Measurements from ENCODE around the gene NUP98.

Gene NUP98

GRCh38 chr11:3797329-3798090, at the start of gene NUP98:
NUP98 (minus strand) TSS chr11:3797554; CDS start chr11:3782117, 15,437 bp downstream.
- peak; percentile 97 to 100 (median 100) for DNase-seq

- DNase-seq, result no peak
These were observed 48.3 kb upstream of the NUP98 start for GRCh38 chr11:3845670-3846069.

- DNase-seq, result no peak
These were observed 47.9 kb upstream of the NUP98 start for GRCh38 chr11:3845246-3845645.

GRCh38 chr11:3843326-3843725, 46.0 kb upstream of the NUP98 start:
- DNase-seq, result no peak

GRCh38 chr11:3841426-3842350, 44.3 kb upstream of the NUP98 start:
- DNase-seq, result peak; percentile 88 to 97 (median 94)

- peak in 5 of 6 experiments; percentile 44 to 74 (median 62) for DNase-seq
These were observed 43.6 kb upstream of the NUP98 start, which contains the start of gene RHOG for GRCh38 chr11:3840870-3841425. RHOG (minus strand) TSS chr11:3840959; CDS start chr11:3828138, 12,821 bp downstream.

- peak; percentile 26 to 69 (median 54) for DNase-seq
These were observed 42.9 kb upstream of the NUP98 start for GRCh38 chr11:3840004-3840869.

GRCh38 chr11:3838504-3838903, 41.1 kb upstream of the NUP98 start:
- no peak for DNase-seq

- no peak for DNase-seq
These were observed 40.4 kb upstream of the NUP98 start for GRCh38 chr11:3837793-3838192.

GRCh38 chr11:3836903-3837302, 39.5 kb upstream of the NUP98 start:
- DNase-seq, result peak; percentile 26 to 56 (median 42)

- no peak for DNase-seq
These were observed 38.4 kb upstream of the NUP98 start for GRCh38 chr11:3835751-3836150.

GRCh38 chr11:3834664-3835461, 37.5 kb upstream of the NUP98 start:
- DNase-seq, result peak in 1 of 6 experiments; percentile 12

- no peak for DNase-seq
These were observed 37.0 kb upstream of the NUP98 start for GRCh38 chr11:3834349-3834663.

GRCh38 chr11:3833449-3833848, 36.1 kb upstream of the NUP98 start:
- DNase-seq, result no peak

- no peak for DNase-seq
These were observed 35.5 kb upstream of the NUP98 start for GRCh38 chr11:3832816-3833215.

GRCh38 chr11:3831378-3832239, 34.3 kb upstream of the NUP98 start:
- peak in 1 of 6 experiments; percentile 11 for DNase-seq

- no peak for DNase-seq
These were observed 33.4 kb upstream of the NUP98 start for GRCh38 chr11:3830730-3831129.

- no peak for DNase-seq
These were observed 32.7 kb upstream of the NUP98 start for GRCh38 chr11:3830088-3830487.

- no peak for DNase-seq
These were observed 30.3 kb upstream of the NUP98 start for GRCh38 chr11:3827434-3828186.

- no peak for DNase-seq
These were observed 29.4 kb upstream of the NUP98 start for GRCh38 chr11:3826721-3827120.

Data from stimulated activated naive CD4-positive, alpha-beta T cell (primary cell).